Esophagus muscularis mucosa (tissue), 4 donors: ENCODE measurements around the gene SIX3. TPM values are rescaled to one million over a fixed set of nuclear protein-coding genes. Genes with fewer than 3 reads are reported as not detected.
A peak's percentile ranks its signal among the peaks of the same experiment; 100 is the strongest.

Experiments
- DNase-seq: peaks from one replicate; pipeline ENCODE4 v3.0.0-alpha.2; 2017; ENCODE audit errors: extremely low spot score
- H3K27ac ChIP-seq, 4 donors: fragments of 200-600 bp; sonication (generic); replicated peaks in 1 of 4; 1 replicate in 3 of 4; 2 replicates in 1 of 4; pipeline ENCODE4 v1.5.1; 2016 to 2019; ENCODE audit warnings: mild to moderate bottlenecking in 1 of 4
- H3K27me3 ChIP-seq, 4 donors: fragments of 200-600 bp; sonication (generic); one replicate each; pipeline versions ENCODE4 v1.5.1 to v1.6.0; 2016 to 2019
- H3K36me3 ChIP-seq, 4 donors: fragments of 200-600 bp; sonication (generic); one replicate each; pipeline ENCODE4 v1.5.1; 2016 to 2019
- H3K4me1 ChIP-seq, 4 donors: fragments of 200-600 bp; sonication (generic); one replicate each; pipeline ENCODE4 v1.5.1; 2016 to 2019
- H3K4me3 ChIP-seq, 4 donors: fragments of 200-600 bp; sonication (generic); 1 replicate in 2 of 4; 2 replicates in 2 of 4; pipeline ENCODE4 v1.5.1; 2016 to 2019; ENCODE audit warnings: mild to moderate bottlenecking in 4 of 4, moderate library complexity in 1 of 4
- H3K9me3 ChIP-seq, 4 donors: fragments of 200-600 bp; sonication (generic); 1 replicate in 3 of 4; 2 replicates in 1 of 4; pipeline ENCODE4 v1.5.1; 2016 to 2019
- EP300 ChIP-seq: sonication (generic); formaldehyde crosslinking; IDR thresholded peaks from one replicate; pipeline ENCODE4 v1.6.1; 2017; ENCODE audit warnings: antibody characterized with exemption
- POLR2A ChIP-seq: fragments of 450-650 bp; IDR thresholded peaks from one replicate; pipeline ENCODE4 v1.6.1; 2017; ENCODE audit warnings: antibody characterized with exemption, moderate library complexity, mild to moderate bottlenecking, low read depth
- POLR2AphosphoS5 ChIP-seq, 2 donors: sonication (generic); formaldehyde crosslinking; IDR thresholded peaks; one replicate each; pipeline ENCODE4 v1.6.1; 2017; ENCODE audit warnings: antibody characterized with exemption in 2 of 2
- WGBS: methylation state at CpG from one replicate; pipeline ENCODE4 v1.1.5; 2018; 5-methylcytosine and 5-hydroxymethylcytosine counted together
- intact Hi-C: fragments of 100-400 bp; cut with DNase I; formaldehyde crosslinking; loops from one replicate; pipeline ENCODE4 v1.15.1; 2023
- total RNA-seq, 4 donors: library from RNA; depleted of rRNA; stranded (reverse); fragments of >200 nt; gene quantifications; one replicate each; pipeline versions ENCODE4 v1.1.0 to v1.2.1, GENCODE V29; 2016
- TF ChIP-seq, protein P1 (sequence below), 3 experiments: fragments of 200-600 bp in 2 of 3; fragments of 450-650 bp in 1 of 3; sonication (generic) in 2 of 3; IDR thresholded peaks; one replicate each; pipeline ENCODE4 v1.5.1; 2017 to 2019; ENCODE audit warnings: antibody characterized with exemption in 3 of 3, mild to moderate bottlenecking in 2 of 3, moderate library complexity in 1 of 3

Gene SIX3
- total RNA-seq, 4 donors from 2014 or later: 0.11 to 0.42 (median 0.18) TPM

DNA sequence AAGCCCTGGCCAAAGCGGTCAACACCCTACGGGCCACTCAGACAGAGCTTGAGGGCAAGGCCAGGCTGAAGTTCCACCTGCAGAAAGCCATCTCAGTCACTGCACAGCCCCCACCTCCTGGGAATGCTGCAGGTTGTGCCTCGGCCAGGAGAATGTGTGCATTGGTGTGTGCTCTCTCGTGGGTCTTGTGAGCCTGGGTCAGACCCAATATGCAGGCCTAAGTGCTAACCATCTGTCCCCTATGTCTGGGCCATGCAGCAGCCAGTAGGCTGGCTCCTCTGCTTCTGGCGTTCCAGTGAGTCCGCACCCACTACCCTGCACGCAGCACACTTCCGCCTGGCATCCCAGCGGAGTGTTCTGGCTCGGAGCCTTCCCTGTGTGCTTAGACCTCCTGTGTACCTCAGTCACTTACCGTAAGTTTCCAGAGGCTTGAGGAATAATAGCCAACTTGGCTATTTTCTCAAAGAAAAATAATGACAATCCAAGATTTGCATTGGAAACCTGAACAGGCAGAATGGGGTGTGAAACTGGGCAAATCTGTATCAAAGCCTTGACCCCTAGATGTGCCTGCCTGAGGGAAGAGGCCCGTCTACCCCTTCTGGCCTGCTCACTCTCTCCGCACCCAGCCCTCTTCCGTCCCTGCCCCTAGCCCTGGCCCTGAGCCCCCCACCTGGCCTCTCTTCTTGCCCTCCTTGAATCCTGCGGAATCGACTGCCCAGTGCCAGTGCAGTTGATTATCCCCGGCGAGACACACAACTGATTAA lies 7.2 kb downstream of the SIX3 start:
- DNase-seq: no peak
- Histone ChIP-seq H3K36me3 (no peaks in the 10 kb centered on the region), H3K27ac (no peak overlapping the region), H3K9me3 (no peaks in the 10 kb centered on the region), H3K4me1 (peaks cover 27 to 43% (median 41%) of the 10 kb centered on the region in 4 donors), H3K27me3 (peaks cover 0 to 100% (median 40%) of the 10 kb centered on the region in 4 donors), H3K4me3 (no peak overlapping the region)
- WGBS: 87% methylated on average over 18 of the region's 18 CpGs
- no peak for TF ChIP-seq EP300
- TF ChIP-seq POLR2AphosphoS5 (IDR thresholded peaks at IDR 0.05): no peak
- TF ChIP-seq POLR2A: no peak
- TF ChIP-seq, protein P1, sequence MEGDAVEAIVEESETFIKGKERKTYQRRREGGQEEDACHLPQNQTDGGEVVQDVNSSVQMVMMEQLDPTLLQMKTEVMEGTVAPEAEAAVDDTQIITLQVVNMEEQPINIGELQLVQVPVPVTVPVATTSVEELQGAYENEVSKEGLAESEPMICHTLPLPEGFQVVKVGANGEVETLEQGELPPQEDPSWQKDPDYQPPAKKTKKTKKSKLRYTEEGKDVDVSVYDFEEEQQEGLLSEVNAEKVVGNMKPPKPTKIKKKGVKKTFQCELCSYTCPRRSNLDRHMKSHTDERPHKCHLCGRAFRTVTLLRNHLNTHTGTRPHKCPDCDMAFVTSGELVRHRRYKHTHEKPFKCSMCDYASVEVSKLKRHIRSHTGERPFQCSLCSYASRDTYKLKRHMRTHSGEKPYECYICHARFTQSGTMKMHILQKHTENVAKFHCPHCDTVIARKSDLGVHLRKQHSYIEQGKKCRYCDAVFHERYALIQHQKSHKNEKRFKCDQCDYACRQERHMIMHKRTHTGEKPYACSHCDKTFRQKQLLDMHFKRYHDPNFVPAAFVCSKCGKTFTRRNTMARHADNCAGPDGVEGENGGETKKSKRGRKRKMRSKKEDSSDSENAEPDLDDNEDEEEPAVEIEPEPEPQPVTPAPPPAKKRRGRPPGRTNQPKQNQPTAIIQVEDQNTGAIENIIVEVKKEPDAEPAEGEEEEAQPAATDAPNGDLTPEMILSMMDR (IDR thresholded peaks at IDR 0.05): no peak
- intact Hi-C loops: no loop called here

DNA sequence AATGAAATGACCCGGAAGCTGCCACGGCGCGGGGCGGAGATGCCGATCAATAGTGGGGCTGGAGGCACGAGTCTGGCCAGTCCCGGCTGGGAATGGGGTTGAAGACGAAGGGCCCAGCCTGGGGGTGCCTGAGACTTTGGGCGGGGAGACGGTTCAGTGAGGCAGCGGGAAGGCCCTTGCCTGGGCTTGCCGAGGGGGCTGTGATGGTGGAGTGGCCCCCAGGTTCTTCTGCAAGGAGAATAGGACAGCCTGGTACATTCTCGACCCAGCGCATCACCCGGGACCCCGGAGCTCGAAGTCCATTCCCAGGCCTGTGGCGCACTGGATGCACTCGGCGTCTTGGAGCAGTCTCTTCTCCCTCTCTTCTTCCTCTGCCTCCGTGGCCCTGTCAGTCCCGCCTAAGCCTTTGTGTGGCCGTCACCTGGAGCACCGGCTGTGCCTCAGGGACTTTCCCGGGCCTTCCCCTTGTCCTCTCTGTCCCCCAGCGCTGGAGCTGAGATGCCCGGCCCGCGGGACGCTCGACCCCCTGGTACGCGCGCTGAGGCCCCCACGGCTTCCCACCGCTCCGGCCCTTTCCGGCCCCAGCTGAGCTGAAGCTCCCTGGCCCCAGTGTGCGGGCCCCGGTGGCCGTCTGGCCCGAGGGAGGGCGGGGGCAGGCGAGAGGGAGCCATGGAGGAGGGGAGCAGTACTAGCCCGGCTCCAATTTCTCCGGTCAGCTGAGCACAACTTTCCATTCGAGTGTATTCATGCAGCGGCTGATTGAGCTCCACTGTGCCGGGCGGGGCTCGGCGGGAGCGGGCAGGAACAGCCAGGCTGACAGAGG lies 8.0 kb downstream of the SIX3 start:
- H3K36me3 ChIP-seq: no peaks in the 10 kb centered on the region
- intact Hi-C loops: loop anchor here (5.0 to 10.0 kb wide), 2 partner anchors 555 to 907 kb away; no protein-coding TSS in a partner anchor
- peak overlapping the region in 1 of 4 donors; percentile 16 for H3K4me3 ChIP-seq
- no peaks in the 10 kb centered on the region for H3K9me3 ChIP-seq
- H3K27me3 ChIP-seq: peaks cover 0 to 100% (median 40%) of the 10 kb centered on the region in 4 donors
- 22% methylated on average over 26 of the region's 54 CpGs for WGBS
- peaks cover 22 to 38% (median 35%) of the 10 kb centered on the region in 4 donors for H3K4me1 ChIP-seq
- TF ChIP-seq EP300 (no peak), POLR2AphosphoS5 (IDR thresholded peaks at IDR 0.05) (no peak), POLR2A (no peak)
- TF ChIP-seq, protein P1 (IDR thresholded peaks at IDR 0.05): no peak
- H3K27ac ChIP-seq: no peak overlapping the region
- no peak for DNase-seq

DNA sequence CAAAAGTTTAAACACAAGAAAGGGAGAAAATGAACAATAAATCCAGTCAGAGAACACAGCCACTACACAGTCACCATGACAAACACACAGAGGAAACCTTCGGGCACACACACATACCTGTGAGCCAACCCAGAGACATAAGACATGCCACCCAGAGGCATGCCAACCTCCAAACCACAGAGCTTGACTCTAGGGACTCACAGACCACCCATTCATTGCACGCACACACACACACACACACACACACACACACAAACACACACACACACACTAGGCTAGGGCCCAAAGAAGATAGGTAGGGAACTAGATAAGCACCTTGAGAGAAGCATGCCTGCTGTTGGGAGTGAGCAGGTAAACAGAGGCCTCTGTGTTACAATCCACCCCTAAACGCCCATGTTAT lies 9.1 kb downstream of the SIX3 start:
- WGBS: 54% methylated on average over 3 of the region's 3 CpGs
- Histone ChIP-seq H3K4me1 (peaks cover 29 to 45% (median 41%) of the 10 kb centered on the region in 4 donors), H3K4me3 (no peak overlapping the region), H3K27ac (no peak overlapping the region), H3K9me3 (no peaks in the 10 kb centered on the region), H3K36me3 (no peaks in the 10 kb centered on the region), H3K27me3 (peaks cover 0 to 100% (median 46%) of the 10 kb centered on the region in 4 donors)
- intact Hi-C loops: loop anchor here (5.0 to 10.0 kb wide), 2 partner anchors 556 to 908 kb away; no protein-coding TSS in a partner anchor
- no peak for TF ChIP-seq EP300
- TF ChIP-seq, protein P1 (IDR thresholded peaks at IDR 0.05): no peak
- no peak for TF ChIP-seq POLR2AphosphoS5 (IDR thresholded peaks at IDR 0.05)
- no peak for TF ChIP-seq POLR2A
- no peak for DNase-seq

DNA sequence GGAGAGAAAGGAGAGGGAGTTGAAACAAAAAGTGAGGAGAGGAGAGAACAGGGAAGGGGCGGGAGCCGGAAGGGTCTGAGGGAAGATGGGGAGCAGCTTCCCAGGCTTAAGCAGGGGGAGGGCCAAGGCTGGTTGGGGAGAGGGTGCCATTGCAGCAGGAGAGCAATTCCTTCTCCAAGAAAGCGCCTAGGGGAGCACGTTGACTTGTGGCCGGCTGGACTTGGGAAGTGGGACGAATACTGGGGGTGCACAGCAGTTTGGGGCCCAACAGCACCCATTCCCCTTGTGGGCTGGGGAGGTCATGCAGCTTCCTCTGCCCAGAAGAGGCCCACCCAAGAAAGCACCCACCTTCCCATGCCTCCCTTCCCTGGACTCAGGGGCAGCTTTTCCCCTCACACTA lies 9.6 kb downstream of the SIX3 start:
- peaks cover 0 to 100% (median 50%) of the 10 kb centered on the region in 4 donors for H3K27me3 ChIP-seq
- 72% methylated on average over 6 of the region's 6 CpGs for WGBS
- DNase-seq: no peak
- H3K4me1 ChIP-seq: peaks cover 32 to 49% (median 45%) of the 10 kb centered on the region in 4 donors
- no peak overlapping the region for H3K27ac ChIP-seq
- no peaks in the 10 kb centered on the region for H3K36me3 ChIP-seq
- H3K4me3 ChIP-seq: no peak overlapping the region
- no peaks in the 10 kb centered on the region for H3K9me3 ChIP-seq
- intact Hi-C loops: loop anchor here (5.0 to 10.0 kb wide), 2 partner anchors 556 to 909 kb away; no protein-coding TSS in a partner anchor
- no peak for TF ChIP-seq POLR2AphosphoS5 (IDR thresholded peaks at IDR 0.05)
- no peak for TF ChIP-seq EP300
- TF ChIP-seq POLR2A: no peak
- TF ChIP-seq, protein P1 (IDR thresholded peaks at IDR 0.05): no peak
